Common myeloid progenitor, CD34-positive (primary cell): Measurements from ENCODE around the gene SSBP2.

Source experiments
- CTCF ChIA-PET: fragments of 350-600 bp; sonication (Branson Sonifier 250); formaldehyde crosslinking; loops from one replicate; lab custom pipeline; 2021; ENCODE audit warnings: antibody characterized with exemption; lab: Charles Lee
- POLR2A ChIA-PET: fragments of 350-600 bp; sonication (Branson Sonifier 250); formaldehyde crosslinking; loops from one replicate; lab custom pipeline; 2021; ENCODE audit warnings: antibody characterized with exemption; lab: Charles Lee
- DNase-seq, 3 donors: peaks; one replicate each; pipeline versions ENCODE4 v3.0.0 to v3.0.0-alpha.2; 2013
- H3K27ac ChIP-seq, 2 experiments: 1 replicate in 1 of 2; 2 replicates in 1 of 2; pipeline ENCODE4 v1.7.0; 2013; ENCODE audit warnings: inconsistent platforms in 2 of 2, low read length in 2 of 2, mild to moderate bottlenecking in 2 of 2, low read depth in 1 of 2, moderate library complexity in 1 of 2; ENCODE audit not compliant: severe bottlenecking in 2 of 2, insufficient read depth in 1 of 2, poor library complexity in 1 of 2
- H3K27me3 ChIP-seq, 5 experiments: replicated peaks in 2 of 5; 1 replicate in 3 of 5; 2 replicates in 2 of 5; pipeline versions ENCODE4 v1.6.1 to v1.7.0; 2013; ENCODE audit warnings: low read length in 4 of 5, mild to moderate bottlenecking in 2 of 5, moderate library complexity in 2 of 5, inconsistent platforms in 1 of 5; ENCODE audit not compliant: insufficient read depth in 5 of 5, control insufficient read depth in 4 of 5
- H3K36me3 ChIP-seq, 4 experiments: 1 replicate in 2 of 4; 2 replicates in 2 of 4; pipeline versions ENCODE4 v1.6.1 to v1.7.0; 2013; ENCODE audit warnings: low read length in 3 of 4, control low read depth in 1 of 4, mild to moderate bottlenecking in 1 of 4; ENCODE audit not compliant: control insufficient read depth in 4 of 4, insufficient read depth in 4 of 4
- H3K4me1 ChIP-seq, 4 experiments: 1 replicate in 3 of 4; 2 replicates in 1 of 4; pipeline versions ENCODE4 v1.6.1 to v1.7.1; 2013; ENCODE audit warnings: low read length in 3 of 4, mild to moderate bottlenecking in 3 of 4, control low read depth in 1 of 4, inconsistent platforms in 1 of 4, moderate library complexity in 1 of 4; ENCODE audit not compliant: control insufficient read depth in 4 of 4, insufficient read depth in 4 of 4; ENCODE audit errors: control extremely low read depth in 1 of 4
- H3K4me3 ChIP-seq, 7 experiments: 1 replicate in 4 of 7; 2 replicates in 3 of 7; pipeline versions ENCODE4 v1.5.1 to v1.7.0; 2013; ENCODE audit warnings: mild to moderate bottlenecking in 7 of 7, low read length in 6 of 7, moderate library complexity in 6 of 7, inconsistent platforms in 2 of 7, low read depth in 2 of 7, control low read depth in 1 of 7; ENCODE audit not compliant: insufficient read depth in 4 of 7, control insufficient read depth in 1 of 7; ENCODE audit errors: extremely low read depth in 1 of 7
- H3K9me3 ChIP-seq, 5 experiments: 1 replicate in 4 of 5; 2 replicates in 1 of 5; pipeline versions ENCODE4 v1.6.1 to v1.7.1; 2013; ENCODE audit warnings: low read length in 4 of 5, mild to moderate bottlenecking in 2 of 5, inconsistent platforms in 1 of 5, low read depth in 1 of 5, moderate library complexity in 1 of 5; ENCODE audit not compliant: control insufficient read depth in 4 of 5, insufficient read depth in 2 of 5; ENCODE audit errors: control extremely low read depth in 1 of 5
- WGBS: methylation state at CpG from one replicate; pipeline ENCODE4 v1.1.5; 2013; ENCODE audit not compliant: insufficient coverage; 5-methylcytosine and 5-hydroxymethylcytosine counted together

The SSBP2 gene

DNA sequence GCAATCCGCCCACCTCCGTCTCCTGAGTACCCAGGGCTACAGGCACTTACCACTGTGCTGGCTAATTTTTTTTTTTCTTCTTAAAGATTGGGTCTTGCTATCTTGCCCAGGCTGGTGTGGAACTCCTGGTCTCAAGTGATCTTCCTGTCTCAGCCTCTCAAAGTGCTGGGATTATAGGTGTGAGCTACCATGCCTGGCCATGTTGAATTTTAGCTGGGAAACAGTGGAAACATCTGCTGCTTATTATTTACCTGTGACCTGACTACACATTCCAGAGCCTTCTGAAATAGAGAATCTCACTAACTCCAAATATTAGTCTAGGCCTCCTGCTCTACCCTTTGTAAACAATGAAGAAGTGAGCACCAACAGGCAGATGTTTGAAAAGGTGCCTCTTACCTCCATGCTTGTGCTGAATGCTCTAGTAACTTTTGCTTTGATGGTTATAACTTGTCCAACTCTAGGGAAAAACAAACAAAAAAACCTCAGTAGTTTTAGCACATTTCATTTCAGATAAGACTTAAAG, 379.5 kb downstream of the SSBP2 start:
- no peaks in the 10 kb centered on the region for H3K36me3 ChIP-seq
- no peak overlapping the region for H3K27ac ChIP-seq
- no peaks in the 10 kb centered on the region for H3K27me3 ChIP-seq
- no peak for DNase-seq
- POLR2A ChIA-PET, result no interaction called here
- no peaks in the 10 kb centered on the region for H3K4me1 ChIP-seq
- CTCF ChIA-PET, result no interaction called here
- H3K4me3 ChIP-seq, result no peak overlapping the region
- no peaks in the 10 kb centered on the region for H3K9me3 ChIP-seq
- 96% methylated on average over 2 of the region's 2 CpGs for WGBS

DNA sequence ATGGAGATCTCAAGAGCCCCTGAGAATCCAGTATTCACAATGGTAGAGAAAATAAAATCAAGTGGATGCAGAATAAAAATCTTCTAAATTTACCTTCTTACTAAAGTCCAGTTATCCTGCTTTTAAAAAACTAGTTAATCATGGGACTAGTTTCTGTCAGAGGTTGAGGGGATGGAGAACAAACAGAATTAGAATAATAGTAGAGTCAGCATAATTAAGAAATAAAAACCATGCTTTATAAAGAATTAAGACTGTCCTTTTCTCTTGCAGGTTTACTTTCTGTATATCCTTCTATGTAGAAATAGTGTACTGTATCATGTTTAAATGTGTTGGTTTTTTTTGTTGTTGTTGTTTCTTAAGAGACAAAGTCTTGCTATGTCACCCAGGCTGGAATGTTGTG, 380.0 kb downstream of the SSBP2 start:
- no peak overlapping the region for H3K4me3 ChIP-seq

DNA sequence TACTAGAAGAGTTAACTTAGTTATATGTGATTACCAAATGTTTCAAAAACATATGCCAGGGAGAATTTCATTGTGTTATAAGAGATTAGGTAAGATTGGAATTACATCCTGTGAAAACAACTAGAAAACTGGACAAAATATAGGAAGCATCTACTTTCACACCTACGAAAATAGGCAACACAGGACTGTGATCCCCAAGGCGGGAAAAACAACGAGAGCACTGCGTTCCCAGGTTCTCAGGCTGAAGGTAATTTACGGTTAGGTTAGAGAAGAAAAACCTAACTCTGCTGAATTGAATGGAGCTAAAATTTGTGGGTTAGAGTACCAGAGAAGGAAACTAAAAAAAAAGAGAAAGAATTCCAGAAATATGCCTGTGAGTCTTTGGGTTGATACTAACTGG, 385.4 kb downstream of the SSBP2 start:
- Histone ChIP-seq H3K27me3 (no peaks in the 10 kb centered on the region), H3K27ac (no peak overlapping the region), H3K4me1 (no peaks in the 10 kb centered on the region), H3K36me3 (no peaks in the 10 kb centered on the region), H3K9me3 (no peaks in the 10 kb centered on the region), H3K4me3 (no peak overlapping the region)
- DNase-seq, result no peak
- CTCF ChIA-PET, result no interaction called here
- POLR2A ChIA-PET, result no interaction called here
- WGBS, result 96% methylated on average over 4 of the region's 5 CpGs

More for the DNA sequence above, 380.0 kb downstream of the SSBP2 start:
- H3K9me3 ChIP-seq, result no peaks in the 10 kb centered on the region
- H3K27ac ChIP-seq, result no peak overlapping the region
- H3K27me3 ChIP-seq, result no peaks in the 10 kb centered on the region
- H3K4me1 ChIP-seq, result no peaks in the 10 kb centered on the region
- DNase-seq, result no peak
- H3K36me3 ChIP-seq, result no peaks in the 10 kb centered on the region
- ChIA-PET POLR2A (no interaction called here), CTCF (no interaction called here)

DNA sequence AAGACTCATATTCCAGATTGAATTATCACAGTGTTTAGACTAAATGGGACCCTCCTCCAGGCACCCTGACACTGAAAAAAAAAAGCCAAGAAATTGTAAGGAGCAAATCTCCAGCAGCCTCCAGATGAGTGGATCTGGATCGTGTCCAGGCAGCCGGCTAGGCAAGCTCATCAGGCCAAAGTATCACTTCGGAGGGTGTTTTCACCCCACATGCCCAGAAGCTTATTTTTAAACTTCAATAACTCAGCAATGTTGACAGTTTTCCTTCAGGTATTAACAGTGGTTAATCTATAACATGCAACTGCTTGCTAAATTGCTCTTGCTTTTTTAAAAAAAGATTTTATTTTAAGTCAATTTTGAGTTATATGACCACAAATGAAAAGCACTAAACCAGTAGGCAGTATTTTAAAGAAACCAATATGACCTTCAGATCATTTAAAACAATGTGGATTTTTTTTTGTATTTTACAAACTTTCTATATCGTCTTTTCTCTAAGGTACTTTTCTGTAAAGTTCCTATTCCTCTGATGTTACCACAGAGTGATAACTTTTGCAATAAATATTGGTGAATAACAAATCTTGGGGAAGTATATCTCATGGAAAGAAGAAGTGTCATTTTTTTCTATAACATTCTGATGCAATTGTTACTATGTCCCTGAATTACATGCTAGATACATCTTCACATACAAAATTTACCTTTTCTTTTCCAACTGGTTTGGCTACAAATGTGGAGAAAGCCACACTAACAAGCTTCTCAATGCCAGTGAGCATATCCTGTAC, 387.6 kb downstream of the SSBP2 start:
- Histone ChIP-seq H3K4me1 (no peaks in the 10 kb centered on the region), H3K27me3 (no peaks in the 10 kb centered on the region), H3K36me3 (no peaks in the 10 kb centered on the region), H3K27ac (no peak overlapping the region), H3K9me3 (no peaks in the 10 kb centered on the region), H3K4me3 (no peak overlapping the region)
- no peak for DNase-seq
- POLR2A ChIA-PET, result interaction anchor here (0.6 kb wide), 1 partner anchor 61 kb away, joined by 6 read pairs; no protein-coding TSS in a partner anchor
- CTCF ChIA-PET, result no interaction called here
- no CpG with 5 or more reads among the region's 4 CpGs for WGBS
